Osteoblast (primary cell): Measurements from ENCODE around the gene B3GNT9. TPM values are rescaled to one million over a fixed set of nuclear protein-coding genes. Genes with fewer than 3 reads are reported as not detected.
A peak's percentile ranks its signal among the peaks of the same experiment; 100 is the strongest.

Source experiments
- DNase-seq: peaks from one replicate; pipeline ENCODE4 v3.0.0; 2011; ENCODE audit warnings: low spot score, mixed read lengths; ENCODE audit not compliant: insufficient read length; ENCODE audit errors: missing footprints
- H2AFZ ChIP-seq: 2 replicates; pipeline ENCODE4 v1.6.0; 2011; ENCODE audit warnings: mild to moderate bottlenecking, low read length
- H3K27ac ChIP-seq: 2 replicates; pipeline ENCODE4 v1.5.1; 2011; ENCODE audit warnings: mild to moderate bottlenecking, low read depth, low read length, moderate library complexity
- H3K27me3 ChIP-seq: 2 replicates; pipeline ENCODE4 v1.6.0; 2012; ENCODE audit warnings: mild to moderate bottlenecking, control low read depth, inconsistent platforms, low read length, moderate library complexity; ENCODE audit not compliant: insufficient read depth
- H3K36me3 ChIP-seq: 2 replicates; pipeline ENCODE4 v1.5.1; 2011; ENCODE audit warnings: mild to moderate bottlenecking, low read length, control low read depth, moderate library complexity; ENCODE audit not compliant: insufficient read depth
- H3K4me1 ChIP-seq: 2 replicates; pipeline ENCODE4 v1.5.1; 2011; ENCODE audit warnings: mild to moderate bottlenecking, low read length, control low read depth, moderate library complexity; ENCODE audit not compliant: insufficient read depth
- H3K4me2 ChIP-seq: 2 replicates; pipeline ENCODE4 v1.6.0; 2011; ENCODE audit warnings: mild to moderate bottlenecking, low read length; ENCODE audit not compliant: insufficient read depth
- H3K4me3 ChIP-seq: fragments of 200-600 bp; sonication (generic); 3 replicates; pipeline ENCODE4 v1.5.1; 2012; ENCODE audit warnings: mild to moderate bottlenecking, low read length, inconsistent platforms; ENCODE audit not compliant: insufficient read depth
- H3K79me2 ChIP-seq: 2 replicates; pipeline ENCODE4 v1.6.0; 2012; ENCODE audit warnings: mild to moderate bottlenecking, low read length, control low read depth, inconsistent platforms; ENCODE audit not compliant: insufficient read depth
- H3K9me3 ChIP-seq: 2 replicates; pipeline ENCODE4 v1.5.1; 2011; ENCODE audit warnings: low read depth, low read length, control low read depth
- H4K20me1 ChIP-seq: 2 replicates; pipeline ENCODE4 v1.6.0; 2012; ENCODE audit warnings: mild to moderate bottlenecking, low read length, control low read depth; ENCODE audit not compliant: insufficient read depth
- CTCF ChIP-seq: IDR thresholded peaks from 2 replicates; pipeline ENCODE4 v1.5.1; 2011; ENCODE audit warnings: mild to moderate bottlenecking, low read depth, low read length, moderate library complexity; ENCODE audit errors: extremely low read depth
- total RNA-seq: library from RNA; depleted of rRNA; stranded (reverse); fragments of >200 nt; gene quantifications from 2 replicates; pipeline ENCODE4 v1.2.3, GENCODE V29; 2012

Gene B3GNT9
- total RNA-seq, 1 donor: 58.6 TPM

- peak; percentile 67 for DNase-seq
- peaks cover 49% of the 10 kb centered on the region for H3K36me3 ChIP-seq
- H3K9me3 ChIP-seq: no peaks in the 10 kb centered on the region
- H3K4me1 ChIP-seq: peaks cover 27% of the 10 kb centered on the region
- H3K27me3 ChIP-seq: no peaks in the 10 kb centered on the region
- no peak overlapping the region for H3K4me3 ChIP-seq
- no peak overlapping the region for H3K27ac ChIP-seq
- no peak overlapping the region for H3K4me2 ChIP-seq
- no peak for TF ChIP-seq CTCF
- peaks cover 46% of the 10 kb centered on the region for H4K20me1 ChIP-seq
- H2AFZ ChIP-seq: no peak overlapping the region
- peaks cover 42% of the 10 kb centered on the region for H3K79me2 ChIP-seq
Measured at GRCh38 chr16:67195676-67196075, 44.9 kb upstream of the B3GNT9 start.

GRCh38 chr16:67194260-67194659, 43.5 kb upstream of the B3GNT9 start:
- H2AFZ ChIP-seq: no peak overlapping the region
- H3K27me3 ChIP-seq: no peaks in the 10 kb centered on the region
- H3K4me2 ChIP-seq: peak overlapping the region; percentile 98
- peaks cover 49% of the 10 kb centered on the region for H3K36me3 ChIP-seq
- no peak for TF ChIP-seq CTCF
- H4K20me1 ChIP-seq: peaks cover 46% of the 10 kb centered on the region
- H3K4me1 ChIP-seq: peaks cover 30% of the 10 kb centered on the region
- H3K4me3 ChIP-seq: no peak overlapping the region
- no peaks in the 10 kb centered on the region for H3K9me3 ChIP-seq
- peaks cover 42% of the 10 kb centered on the region for H3K79me2 ChIP-seq
- H3K27ac ChIP-seq: no peak overlapping the region
- no peak for DNase-seq

DNA sequence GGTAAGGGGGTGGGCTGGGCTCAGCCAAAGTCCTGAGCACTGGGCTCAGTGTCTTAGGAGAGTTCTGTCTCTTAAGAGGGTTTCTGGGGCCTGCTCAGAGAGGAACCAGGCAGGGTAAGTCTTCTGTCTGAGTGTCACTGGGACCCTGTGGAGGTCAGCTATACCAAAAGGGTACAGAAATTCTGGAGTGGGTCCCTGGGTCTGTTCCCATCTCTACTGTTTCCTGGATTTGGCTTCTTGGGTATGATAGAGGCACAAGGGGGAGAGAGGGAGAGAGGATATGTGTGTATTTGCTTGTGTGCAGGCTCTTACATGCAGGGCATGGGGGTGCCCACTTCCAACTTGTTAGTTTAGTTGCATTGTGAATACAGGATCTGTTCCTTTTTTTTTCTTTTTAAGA, 42.7 kb upstream of the B3GNT9 start:
- Histone ChIP-seq H3K27ac (peak overlapping the region; percentile 76), H3K4me1 (peaks cover 30% of the 10 kb centered on the region), H4K20me1 (peaks cover 44% of the 10 kb centered on the region), H3K79me2 (peaks cover 42% of the 10 kb centered on the region), H2AFZ (no peak overlapping the region), H3K4me2 (peak overlapping the region; percentile 98), H3K9me3 (no peaks in the 10 kb centered on the region), H3K27me3 (no peaks in the 10 kb centered on the region), H3K36me3 (peaks cover 49% of the 10 kb centered on the region), H3K4me3 (peak overlapping the region; percentile 88)
- no peak for TF ChIP-seq CTCF
- peak; percentile 59 for DNase-seq

- TF ChIP-seq CTCF: no peak
- H4K20me1 ChIP-seq: peaks cover 38% of the 10 kb centered on the region
Measured at GRCh38 chr16:67192781-67193361, 42.1 kb upstream of the B3GNT9 start.

More at GRCh38 chr16:67192781-67193361, 42.1 kb upstream of the B3GNT9 start:
- H3K9me3 ChIP-seq: no peaks in the 10 kb centered on the region
- no peak for DNase-seq
- H3K4me2 ChIP-seq: peak overlapping the region; percentile 98
- H3K4me1 ChIP-seq: peaks cover 30% of the 10 kb centered on the region
- peak overlapping the region; percentile 76 for H3K27ac ChIP-seq
- no peak overlapping the region for H2AFZ ChIP-seq
- peaks cover 42% of the 10 kb centered on the region for H3K79me2 ChIP-seq
- peak overlapping the region; percentile 88 for H3K4me3 ChIP-seq
- H3K36me3 ChIP-seq: peaks cover 45% of the 10 kb centered on the region
- H3K27me3 ChIP-seq: no peaks in the 10 kb centered on the region
